GM19351 (cell line): Measurements from ENCODE around the gene CENPP.

Source experiments
- ATAC-seq: cut with Tn5 transposase; IDR thresholded peaks from one replicate; pipeline ENCODE4 v1.9.1; 2021; ENCODE audit warnings: mild to moderate bottlenecking, moderate library complexity; ENCODE audit not compliant: unreplicated experiment

CENPP gene

DNA sequence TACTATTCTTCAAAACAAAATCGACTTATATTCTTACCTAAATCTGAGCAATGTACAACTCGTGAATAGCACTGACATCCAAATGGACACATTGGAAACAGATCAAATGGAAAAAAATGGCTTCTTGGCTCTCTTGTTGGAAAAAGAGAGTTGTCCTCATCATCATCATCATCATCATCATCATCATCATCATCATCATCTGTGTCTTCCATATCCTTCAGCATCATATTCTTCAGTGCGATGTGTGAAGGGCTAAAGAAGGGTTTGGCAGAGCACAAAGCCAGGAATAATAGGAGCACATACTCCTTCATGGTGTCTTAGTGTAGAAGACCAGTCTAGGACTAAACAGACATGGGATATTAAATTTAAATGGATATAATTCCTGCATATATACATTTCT is 148.8 kb downstream of the CENPP start:
- ATAC-seq = no peak

- ATAC-seq = no peak
These were observed 151.2 kb downstream of the CENPP start for GRCh38 chr9:92476962-92477361.

DNA sequence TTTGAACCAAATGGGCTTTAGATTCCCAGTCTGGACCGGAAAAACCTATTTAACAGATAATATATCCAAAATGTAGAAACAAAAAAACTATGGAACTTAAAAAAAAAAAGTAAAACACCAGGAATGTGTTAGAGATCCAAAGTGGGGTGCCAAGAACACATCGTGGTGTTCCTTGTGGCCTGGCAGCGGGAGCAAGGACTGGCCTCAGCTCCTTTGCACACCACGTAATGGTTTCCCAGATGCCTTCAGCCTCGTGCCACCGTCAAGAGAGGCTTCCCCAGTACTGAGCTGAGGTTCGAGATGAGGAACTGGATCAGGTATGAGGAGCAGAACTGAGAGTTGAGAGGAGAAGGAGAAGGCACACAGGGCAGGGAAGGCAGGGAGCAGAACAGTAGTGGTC is 153.0 kb downstream of the CENPP start:
- no peak for ATAC-seq

GRCh38 chr9:92479346-92479745 is 153.6 kb downstream of the CENPP start:
- ATAC-seq = no peak

DNA sequence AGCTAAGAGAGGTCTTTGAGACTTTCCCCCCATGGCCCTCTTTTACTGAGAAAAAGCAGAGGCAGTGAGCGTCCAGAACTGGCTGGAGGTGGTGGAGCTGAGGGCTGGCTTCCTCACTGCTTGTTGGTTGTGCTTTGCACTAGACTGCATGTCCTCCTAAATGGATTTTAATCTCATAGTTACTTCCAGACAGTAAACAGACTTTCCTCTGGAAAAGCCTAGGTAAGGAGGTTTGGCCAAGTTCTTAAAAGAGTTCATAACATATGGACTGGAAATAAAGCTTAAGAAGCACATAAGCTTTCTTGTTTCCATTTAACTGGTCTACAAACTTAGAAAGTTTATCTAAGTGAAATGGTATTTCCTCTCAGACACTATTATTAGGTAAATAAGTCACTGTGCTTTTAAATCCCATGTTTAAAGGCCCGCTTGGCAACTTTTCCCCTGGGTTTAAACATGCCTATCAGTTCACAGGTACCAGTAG is 154.6 kb downstream of the CENPP start:
- no peak for ATAC-seq

GRCh38 chr9:92480986-92481633 is 155.4 kb downstream of the CENPP start:
- ATAC-seq = no peak

GRCh38 chr9:92482329-92482728 is 156.6 kb downstream of the CENPP start, which contains the start of gene ASPN:
TSS of gene ASPN (minus strand) at chr9:92482506.
- ATAC-seq = no peak

GRCh38 chr9:92482805-92483204 is 157.1 kb downstream of the CENPP start:
- ATAC-seq = no peak

DNA sequence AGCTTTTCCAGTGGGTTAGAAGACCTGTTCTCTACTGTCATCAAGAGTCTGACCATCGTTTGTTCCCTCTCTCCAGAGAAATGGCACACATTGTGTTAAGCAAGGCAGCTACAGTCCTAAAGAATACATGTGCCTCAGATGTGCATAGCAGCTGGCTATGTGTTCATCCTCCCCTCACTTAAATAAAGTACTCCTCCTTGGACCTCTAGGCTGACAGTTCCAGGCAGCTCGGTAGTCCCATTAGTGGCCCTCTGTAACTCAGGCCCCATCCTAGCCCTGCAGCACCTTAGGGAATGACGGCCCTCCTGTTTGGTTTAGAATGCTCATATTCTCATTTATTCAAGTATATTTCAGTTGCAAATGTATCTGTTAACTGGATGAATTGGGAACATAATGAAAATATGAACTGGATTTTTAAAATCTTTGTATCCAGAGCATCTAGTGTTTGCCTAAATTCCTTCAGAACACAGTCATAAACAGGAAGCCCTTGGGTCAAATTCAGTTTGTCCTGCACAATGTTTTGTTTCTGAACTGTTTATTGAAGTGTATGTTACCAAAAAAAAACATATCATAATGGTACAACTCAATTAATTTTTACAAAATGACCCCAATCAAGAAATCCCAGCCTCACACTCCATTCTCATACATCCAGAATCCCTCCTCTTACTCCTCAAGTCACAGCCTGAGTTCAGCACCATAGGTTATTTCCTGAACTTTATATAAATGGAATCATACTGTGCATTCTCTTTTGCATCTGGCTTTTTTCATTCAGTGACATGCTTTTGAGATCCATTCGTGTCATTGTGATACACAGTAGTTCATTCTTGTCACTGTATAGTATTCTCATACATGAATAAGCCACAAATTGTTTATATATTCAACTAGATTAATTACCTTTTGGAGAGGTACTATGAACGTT is 158.1 kb downstream of the CENPP start:
- ATAC-seq = no peak

GRCh38 chr9:92484563-92484962 is 158.8 kb downstream of the CENPP start:
- ATAC-seq = no peak

GRCh38 chr9:92486371-92486770 is 160.6 kb downstream of the CENPP start:
- no peak for ATAC-seq

- no peak for ATAC-seq
These were observed 163.2 kb downstream of the CENPP start for GRCh38 chr9:92488681-92489550.

- no peak for ATAC-seq
These were observed 167.1 kb downstream of the CENPP start for GRCh38 chr9:92492781-92493401.

DNA sequence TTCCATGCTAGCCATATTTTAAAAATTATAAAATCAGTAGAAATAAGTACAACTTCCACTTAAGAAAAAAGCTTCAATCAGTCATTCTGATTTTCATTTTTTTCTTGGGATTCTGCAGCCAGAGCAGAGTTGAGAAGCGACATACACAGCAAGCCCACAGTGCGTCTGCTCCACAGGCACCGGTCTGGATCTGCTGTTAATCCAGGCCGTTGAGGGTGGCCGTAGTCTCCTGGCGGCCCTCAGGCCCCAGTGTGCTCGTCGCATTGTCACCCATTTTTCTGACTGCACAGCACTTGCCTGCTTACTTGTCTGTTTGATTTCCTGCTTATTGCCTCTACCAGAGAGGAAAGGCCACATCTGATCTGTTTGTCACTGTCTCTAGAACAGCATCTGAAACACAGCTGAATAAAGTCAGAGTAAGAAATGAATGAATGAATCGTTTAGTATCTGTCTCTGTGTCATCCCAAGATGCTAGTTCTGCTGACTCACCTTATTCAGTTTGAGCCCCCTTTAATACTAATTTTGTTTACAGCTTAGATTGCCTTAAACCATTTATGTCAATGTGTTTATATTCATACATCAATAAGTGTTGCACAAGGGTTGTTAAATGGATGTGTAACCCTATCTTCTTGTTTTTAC is 168.1 kb downstream of the CENPP start:
- no peak for ATAC-seq

DNA sequence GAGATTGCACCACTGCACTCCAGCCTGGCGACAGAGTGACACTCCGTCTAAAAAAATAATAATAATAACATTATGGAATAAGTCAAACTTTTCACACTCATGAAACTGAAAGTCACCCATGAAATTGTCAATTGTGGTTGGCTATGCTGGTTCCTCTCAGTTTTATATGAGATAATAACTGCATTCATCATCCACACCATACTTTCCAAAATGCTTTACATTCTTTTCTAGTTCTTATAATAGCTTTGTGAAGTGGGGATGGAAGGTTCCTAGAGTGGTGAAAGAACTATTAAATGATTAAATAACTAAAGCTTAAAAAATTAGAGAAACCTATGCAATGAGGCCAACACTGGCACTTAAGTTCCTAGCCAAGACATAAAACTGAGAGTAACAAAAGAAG is 169.1 kb downstream of the CENPP start:
- ATAC-seq = no peak

DNA sequence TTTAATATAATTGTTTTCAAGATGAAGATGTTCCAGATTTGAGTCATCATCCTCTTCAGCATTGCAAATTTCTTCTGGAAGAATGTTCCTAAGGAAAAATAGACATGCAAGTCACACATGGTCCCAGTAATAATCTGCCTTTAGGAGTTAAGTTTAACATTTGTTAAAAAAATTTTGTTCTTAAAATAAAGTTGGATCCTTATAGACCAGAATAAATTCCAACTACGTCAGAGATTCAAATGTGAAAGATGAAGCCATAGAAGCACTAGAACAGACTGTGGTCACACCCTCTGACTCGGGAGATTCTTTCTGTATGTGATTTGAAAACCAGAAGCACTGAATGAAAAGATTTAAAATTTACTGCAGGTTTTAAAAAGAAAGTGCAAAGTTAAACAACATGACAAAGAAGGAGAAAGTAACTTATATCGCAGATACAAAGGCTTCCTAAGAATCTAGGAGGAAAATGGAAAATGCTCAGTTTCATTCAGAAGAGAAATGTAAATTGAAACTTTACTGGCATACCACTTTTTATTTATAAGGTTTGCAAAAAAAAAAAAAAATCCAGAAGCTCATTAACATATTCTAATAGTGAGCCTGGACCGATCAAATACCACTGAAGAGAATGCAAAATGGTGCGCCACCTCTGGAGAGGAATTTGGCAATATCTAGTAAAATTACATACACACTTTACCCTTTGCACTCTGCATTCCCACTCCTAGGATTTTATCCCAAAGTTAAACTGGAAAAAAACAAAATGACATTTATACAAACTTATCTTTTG is 170.8 kb downstream of the CENPP start:
- no peak for ATAC-seq

DNA sequence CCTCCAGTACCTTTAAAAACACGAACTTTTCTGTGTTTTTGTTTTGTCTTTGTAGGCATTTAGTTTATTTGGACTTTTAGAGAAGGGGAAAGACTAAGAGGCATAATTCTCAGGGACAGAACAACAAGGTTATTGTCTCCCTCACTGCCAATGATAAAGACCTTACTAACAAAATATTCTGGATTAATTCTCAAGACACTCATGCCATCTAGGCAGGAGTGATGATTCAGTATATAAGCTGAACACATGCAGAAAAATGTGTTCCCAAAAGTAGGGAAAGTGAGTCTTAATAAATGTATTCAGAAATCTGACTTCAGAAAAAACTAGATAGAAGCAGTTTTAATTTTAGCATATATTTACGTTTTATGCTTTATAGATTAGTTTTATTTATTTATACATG is 173.9 kb downstream of the CENPP start:
- no peak for ATAC-seq

- ATAC-seq = no peak
These were observed 175.0 kb downstream of the CENPP start for GRCh38 chr9:92500725-92501124.

DNA sequence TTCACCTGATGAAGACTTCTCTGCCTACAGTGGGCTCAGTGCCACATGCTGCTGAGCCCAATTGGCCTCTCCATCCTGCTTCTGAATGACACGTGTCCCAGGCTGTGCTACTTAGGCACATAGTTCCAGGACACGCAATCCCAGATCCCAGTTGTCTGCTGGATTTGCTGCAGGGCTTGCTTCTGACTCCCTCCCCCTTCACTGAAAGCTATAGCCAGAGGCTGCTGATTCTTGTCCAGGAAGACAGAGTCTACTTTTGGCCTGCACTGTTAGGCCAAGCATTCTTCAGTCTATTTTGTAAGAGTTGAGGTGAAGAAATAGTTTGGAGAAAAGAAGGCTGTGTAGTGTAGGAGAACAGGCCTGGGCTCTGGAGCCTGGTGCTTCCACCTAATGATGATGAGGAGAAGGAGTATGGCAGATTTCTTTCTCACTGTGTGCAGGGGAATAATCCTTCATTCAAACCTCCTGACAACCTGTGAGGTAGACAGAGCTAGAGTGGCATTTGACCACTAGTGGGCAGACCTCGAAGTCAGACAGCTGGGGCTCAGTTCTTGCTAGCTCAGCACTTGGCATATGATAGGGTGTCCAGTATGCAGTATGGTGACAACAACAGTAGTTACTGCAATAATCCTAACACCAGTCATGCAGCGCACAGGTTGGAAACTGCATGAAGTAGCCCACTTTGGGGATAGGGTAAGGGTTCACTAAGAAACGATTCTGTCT is 176.1 kb downstream of the CENPP start:
- no peak for ATAC-seq
